H9 (cell line): ENCODE data around the gene TNFRSF11A. TPM values are rescaled to one million over a fixed set of nuclear protein-coding genes. Genes with fewer than 3 reads are reported as not detected.

Experiments used
- DNase-seq: peaks from one replicate; pipeline ENCODE4 v3.0.0-alpha.2; 2017
- H2AFZ ChIP-seq: one replicate; pipeline ENCODE4 v1.6.1; 2013; ENCODE audit warnings: mild to moderate bottlenecking, low read length, control low read depth, moderate library complexity
- H2AK5ac ChIP-seq: 2 replicates; pipeline ENCODE4 v1.6.1; 2013; ENCODE audit warnings: low read length, control low read depth, mixed read lengths; ENCODE audit not compliant: insufficient read length
- H2BK120ac ChIP-seq: one replicate; pipeline ENCODE4 v1.6.1; 2013; ENCODE audit warnings: low read depth, mild to moderate bottlenecking, low read length, control low read depth, inconsistent platforms; ENCODE audit not compliant: poor library complexity, severe bottlenecking
- H2BK12ac ChIP-seq: 2 replicates; pipeline ENCODE4 v1.6.1; 2013; ENCODE audit warnings: low read length, control low read depth, mixed read lengths, low read depth; ENCODE audit not compliant: insufficient read length
- H2BK15ac ChIP-seq: 2 replicates; pipeline ENCODE4 v1.6.1; 2013; ENCODE audit warnings: low read depth, low read length, control low read depth
- H2BK20ac ChIP-seq: one replicate; pipeline ENCODE4 v1.6.1; 2013; ENCODE audit warnings: low read depth, mild to moderate bottlenecking, low read length, control low read depth, inconsistent platforms; ENCODE audit not compliant: poor library complexity, severe bottlenecking
- H2BK5ac ChIP-seq: 2 replicates; pipeline ENCODE4 v1.6.1; 2013; ENCODE audit warnings: low read length, control low read depth, mixed read lengths; ENCODE audit not compliant: insufficient read length
- H3K14ac ChIP-seq: 2 replicates; pipeline ENCODE4 v1.6.1; 2013; ENCODE audit warnings: low read length, control low read depth; ENCODE audit not compliant: insufficient read depth
- H3K18ac ChIP-seq: 2 replicates; pipeline ENCODE4 v1.6.1; 2013; ENCODE audit warnings: low read depth, mild to moderate bottlenecking, mixed read lengths, low read length, control low read depth; ENCODE audit not compliant: insufficient read length
- H3K23ac ChIP-seq: 2 replicates; pipeline ENCODE4 v1.6.1; 2013; ENCODE audit warnings: low read length, control low read depth, mixed read lengths, low read depth; ENCODE audit not compliant: insufficient read length
- H3K23me2 ChIP-seq: 2 replicates; pipeline ENCODE4 v1.6.1; 2013; ENCODE audit warnings: low read depth, mild to moderate bottlenecking, mixed read lengths, low read length, control low read depth; ENCODE audit not compliant: insufficient read length, poor library complexity, severe bottlenecking
- H3K27ac ChIP-seq: 2 replicates; pipeline ENCODE4 v1.5.1; 2013; ENCODE audit warnings: low read length, control low read depth, mixed read lengths, low read depth; ENCODE audit not compliant: insufficient read length
- H3K27me3 ChIP-seq: 2 replicates; pipeline ENCODE4 v1.6.1; 2013; ENCODE audit warnings: low read length, control low read depth, inconsistent platforms; ENCODE audit not compliant: insufficient read depth
- H3K4ac ChIP-seq: 2 replicates; pipeline ENCODE4 v1.6.1; 2013; ENCODE audit warnings: low read depth, mild to moderate bottlenecking, control low read depth, inconsistent platforms, low read length, moderate library complexity
- H3K4me1 ChIP-seq: 2 replicates; pipeline ENCODE4 v1.6.1; 2013; ENCODE audit warnings: low read length, control low read depth, inconsistent platforms; ENCODE audit not compliant: insufficient read depth
- H3K4me2 ChIP-seq: 2 replicates; pipeline ENCODE4 v1.6.1; 2013; ENCODE audit warnings: low read length, control low read depth, mixed read lengths; ENCODE audit not compliant: insufficient read length, insufficient read depth
- H3K56ac ChIP-seq: 2 replicates; pipeline ENCODE4 v1.6.1; 2013; ENCODE audit warnings: low read depth, mild to moderate bottlenecking, mixed read lengths, low read length, control low read depth; ENCODE audit not compliant: insufficient read length
- H3K79me1 ChIP-seq: 2 replicates; pipeline ENCODE4 v1.6.1; 2013; ENCODE audit warnings: low read depth, mild to moderate bottlenecking, moderate library complexity, low read length, control low read depth, inconsistent platforms; ENCODE audit not compliant: insufficient read depth, poor library complexity, severe bottlenecking
- H3K79me2 ChIP-seq: 2 replicates; pipeline ENCODE4 v1.6.1; 2013; ENCODE audit warnings: low read length, control low read depth, inconsistent platforms; ENCODE audit not compliant: insufficient read depth
- H3K9ac ChIP-seq: 2 replicates; pipeline ENCODE4 v1.6.1; 2013; ENCODE audit warnings: low read length, control low read depth, mixed read lengths; ENCODE audit not compliant: insufficient read length; ENCODE audit errors: extremely low read depth
- H3K9me3 ChIP-seq: one replicate; pipeline ENCODE4 v1.6.1; 2013; ENCODE audit warnings: low read depth, low read length, inconsistent platforms; ENCODE audit not compliant: control insufficient read depth
- H3T11ph ChIP-seq: one replicate; pipeline ENCODE4 v1.6.1; 2013; ENCODE audit warnings: mild to moderate bottlenecking, low read length, control low read depth, inconsistent platforms
- H4K20me1 ChIP-seq: one replicate; pipeline ENCODE4 v1.6.1; 2013; ENCODE audit not compliant: control insufficient read depth, insufficient read length, insufficient read depth
- H4K5ac ChIP-seq: 2 replicates; pipeline ENCODE4 v1.6.1; 2013; ENCODE audit warnings: low read depth, mild to moderate bottlenecking, mixed read lengths, low read length, control low read depth; ENCODE audit not compliant: insufficient read length
- H4K8ac ChIP-seq: replicated peaks from 2 replicates; pipeline ENCODE4 v1.6.1; 2013; ENCODE audit warnings: low read length, control low read depth, mixed read lengths, low read depth; ENCODE audit not compliant: insufficient read length
- H4K91ac ChIP-seq: 2 replicates; pipeline ENCODE4 v1.6.1; 2013; ENCODE audit warnings: low read depth, mild to moderate bottlenecking, moderate library complexity, mixed read lengths, low read length, control low read depth; ENCODE audit not compliant: insufficient read length
- H3K27ac Mint-ChIP-seq, 3 experiments: 2 replicates in 2 of 3; 3 replicates in 1 of 3; pipeline ENCODE4 v1.8.0; 2020 to 2021; ENCODE audit warnings: mixed read lengths in 3 of 3, mild to moderate bottlenecking in 1 of 3, moderate library complexity in 1 of 3
- H3K27me3 Mint-ChIP-seq: 2 replicates; pipeline ENCODE4 v1.8.0; 2021; ENCODE audit warnings: low read depth, mild to moderate bottlenecking, moderate library complexity, mixed read lengths
- H3K36me3 Mint-ChIP-seq, 3 experiments: 2 replicates in 2 of 3; 3 replicates in 1 of 3; pipeline ENCODE4 v1.8.0; 2020 to 2021; ENCODE audit warnings: low read depth in 3 of 3, mixed read lengths in 3 of 3; ENCODE audit not compliant: insufficient read depth in 1 of 3
- H3K4me1 Mint-ChIP-seq, 2 experiments: 2 replicates each; pipeline ENCODE4 v1.8.0; 2020; ENCODE audit warnings: mixed read lengths in 2 of 2
- H3K4me3 Mint-ChIP-seq, 2 experiments: 2 replicates in 1 of 2; 3 replicates in 1 of 2; pipeline ENCODE4 v1.8.0; 2020 to 2021; ENCODE audit warnings: mild to moderate bottlenecking in 2 of 2, mixed read lengths in 2 of 2, moderate library complexity in 1 of 2
- H3K9me3 Mint-ChIP-seq, 2 experiments: 2 replicates in 1 of 2; 3 replicates in 1 of 2; pipeline ENCODE4 v1.8.0; 2020; ENCODE audit warnings: mild to moderate bottlenecking in 2 of 2, mixed read lengths in 2 of 2, moderate library complexity in 1 of 2
- CTCF ChIP-seq: fragments of 200-600 bp; sonication (generic); conservative IDR thresholded peaks from 3 replicates; pipeline ENCODE4 v1.8.0; 2021; ENCODE audit warnings: antibody characterized with exemption, mild to moderate bottlenecking
- WGBS: extraction: QIAGEN DNeasy Blood & Tissue Kit; methylation state at CpG from one replicate; pipeline ENCODE4 v1.1.7; 2013; ENCODE audit warnings: missing lambda C conversion rate, low lambda C conversion rate, mixed read lengths; ENCODE audit not compliant: insufficient read length; ENCODE audit errors: extremely low coverage; 5-methylcytosine and 5-hydroxymethylcytosine counted together
- total RNA-seq: library from RNA; stranded (reverse); gene quantifications from 2 replicates; pipeline ENCODE4 v1.2.1, GENCODE V29; 2021

The TNFRSF11A gene
- total RNA-seq, 1 experiment from 2014 or later = 7.8 TPM

GRCh38 chr18:62277045-62277444, 48.1 kb upstream of the TNFRSF11A start:
- no peak overlapping the region for H2BK15ac ChIP-seq
- no peak for TF ChIP-seq CTCF
- H3K79me2 ChIP-seq = no peaks in the 10 kb centered on the region
- no peaks in the 10 kb centered on the region for H4K20me1 ChIP-seq
- no peak overlapping the region for H3K27ac ChIP-seq
- no peak overlapping the region for H4K5ac ChIP-seq
- no peak overlapping the region for H3T11ph ChIP-seq
- H3K4ac ChIP-seq = no peak overlapping the region
- H3K9me3 Mint-ChIP-seq = no peaks in the 10 kb centered on the region
- H3K4me3 Mint-ChIP-seq = no peak overlapping the region
- no peak overlapping the region for H4K91ac ChIP-seq
- H3K4me1 Mint-ChIP-seq = peaks cover 3 to 9% of the 10 kb centered on the region in 2 experiments; a peak in 3 of 4 replicates
- H2BK12ac ChIP-seq = no peak overlapping the region
- H2BK20ac ChIP-seq = no peak overlapping the region
- H3K36me3 Mint-ChIP-seq = peaks cover 0 to 10% (median 10%) of the 10 kb centered on the region in 3 experiments; a peak in 5 of 7 replicates
- H2AFZ ChIP-seq = no peak overlapping the region
- no peak overlapping the region for H3K18ac ChIP-seq
- no peak overlapping the region for H4K8ac ChIP-seq
- H3K23ac ChIP-seq = no peak overlapping the region
- no peaks in the 10 kb centered on the region for H3K4me1 ChIP-seq
- no peak for DNase-seq
- no peak overlapping the region for H3K4me2 ChIP-seq
- H2BK5ac ChIP-seq = no peak overlapping the region
- no peak overlapping the region for H3K9ac ChIP-seq
- no CpG with 5 or more reads among the region's 1 CpG for WGBS
- no peak overlapping the region for H3K56ac ChIP-seq
- H3K9me3 ChIP-seq = no peaks in the 10 kb centered on the region
- H2BK120ac ChIP-seq = no peak overlapping the region
- H3K14ac ChIP-seq = no peak overlapping the region
- no peaks in the 10 kb centered on the region for H3K79me1 ChIP-seq
- H3K23me2 ChIP-seq = no peaks in the 10 kb centered on the region
- no peaks in the 10 kb centered on the region for H3K27me3 Mint-ChIP-seq
- H2AK5ac ChIP-seq = no peak overlapping the region
- H3K27ac Mint-ChIP-seq = no peak overlapping the region
- no peaks in the 10 kb centered on the region for H3K27me3 ChIP-seq
